GM12892 (cell line): Measurements from ENCODE around the gene KCNIP2.

ENCODE experiments used
- POLR2A ChIP-seq: IDR thresholded peaks from 2 replicates; pipeline ENCODE4 v1.6.1; 2011; ENCODE audit warnings: low read depth, low read length, control low read depth
- TAF1 ChIP-seq: IDR thresholded peaks from 2 replicates; pipeline ENCODE4 v1.6.1; 2011; ENCODE audit warnings: low read depth, mild to moderate bottlenecking, control low read depth, low read length, borderline replicate concordance

- TF ChIP-seq TAF1 (no peak), POLR2A (no peak)
Observed at GRCh38 chr10:101845893-101846292, 2.3 kb upstream of the KCNIP2 start.
